ENCODE measurements around the gene CLSTN2.

The CLSTN2 gene

DNA sequence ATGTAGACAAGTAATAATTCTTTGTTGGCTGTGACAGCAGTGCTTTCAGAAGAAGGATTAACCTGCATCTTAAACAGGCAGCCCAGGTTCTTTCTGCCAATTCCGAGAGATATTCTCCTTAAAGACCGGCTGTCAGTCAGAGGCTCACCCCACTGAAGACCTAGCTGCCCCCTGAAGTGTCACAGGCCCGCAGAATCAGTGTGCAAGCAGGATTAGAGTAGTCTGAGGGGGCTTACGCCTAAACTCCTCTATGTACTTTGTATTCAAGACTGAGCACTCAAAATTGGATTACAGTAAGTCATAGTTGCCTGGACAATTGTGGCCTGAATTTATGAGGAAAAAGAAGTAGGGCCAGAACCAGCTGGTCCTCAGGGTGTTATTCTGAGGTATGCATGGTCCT lies 342.9 kb downstream of the CLSTN2 start:
- no peak for DNase-seq (ENCODE audit: low read depth, low spot score)

DNA sequence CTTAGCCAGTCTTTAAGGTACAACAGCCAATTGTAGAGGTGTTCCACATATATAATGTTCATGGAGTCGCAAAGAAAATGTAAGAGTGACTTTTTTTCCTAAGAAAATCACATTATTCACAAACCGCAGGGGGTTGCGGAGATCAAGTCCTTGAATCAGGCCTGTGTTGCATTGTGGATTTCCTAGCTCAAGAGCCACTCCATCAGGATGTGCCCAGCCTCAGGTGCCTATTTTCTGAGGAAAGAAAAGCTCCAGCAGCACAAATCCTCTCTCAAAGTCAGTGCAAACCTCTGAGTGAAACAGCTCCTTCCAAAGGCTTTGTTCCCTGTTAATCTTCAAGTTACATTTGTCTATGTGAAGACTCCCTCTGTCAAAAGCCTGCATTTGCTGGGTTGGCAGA lies 349.4 kb downstream of the CLSTN2 start:
- no peak for DNase-seq (ENCODE audit: low read depth, low spot score)

DNA sequence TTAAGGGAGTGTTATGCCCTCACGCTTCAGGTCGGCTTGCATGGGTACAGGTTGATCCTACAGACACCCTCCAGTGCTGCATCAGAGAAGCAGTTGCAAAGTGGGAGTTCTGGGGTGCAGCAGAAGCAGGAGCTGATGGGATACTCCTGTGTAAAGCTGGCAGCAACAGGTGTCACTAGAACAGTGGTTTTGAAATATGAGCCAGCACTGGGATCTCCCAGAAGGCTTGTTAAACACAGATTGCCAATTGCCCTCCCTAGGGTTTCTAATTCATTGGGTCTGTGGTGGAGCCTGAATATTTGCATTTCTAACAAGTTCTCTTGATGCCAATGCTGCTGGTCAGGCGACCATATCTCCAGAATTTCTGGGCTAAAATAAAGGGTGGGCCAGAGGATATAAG lies 350.4 kb downstream of the CLSTN2 start:
- no peak for DNase-seq (ENCODE audit: low read depth, low spot score)

DNA sequence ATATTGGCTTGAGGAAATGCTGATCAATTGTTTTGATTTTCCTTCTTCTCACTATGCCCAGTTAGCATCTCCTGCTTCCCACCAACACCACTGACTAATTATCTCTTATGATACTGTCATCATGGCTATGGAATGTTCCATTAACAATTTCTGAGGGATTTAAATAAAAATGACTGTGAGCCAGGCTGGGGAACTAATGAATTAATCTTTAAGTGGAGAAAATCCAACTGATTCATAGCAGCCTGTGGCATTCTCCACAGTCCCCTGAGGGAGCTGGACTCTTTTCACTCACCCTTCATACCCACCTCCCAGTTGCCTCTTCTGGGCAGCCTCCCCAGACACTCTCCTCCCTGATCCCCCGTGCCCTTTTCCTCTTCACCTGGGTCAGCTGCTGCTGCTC lies 353.6 kb downstream of the CLSTN2 start:
- no peak for DNase-seq (ENCODE audit: low read depth, low spot score)

DNA sequence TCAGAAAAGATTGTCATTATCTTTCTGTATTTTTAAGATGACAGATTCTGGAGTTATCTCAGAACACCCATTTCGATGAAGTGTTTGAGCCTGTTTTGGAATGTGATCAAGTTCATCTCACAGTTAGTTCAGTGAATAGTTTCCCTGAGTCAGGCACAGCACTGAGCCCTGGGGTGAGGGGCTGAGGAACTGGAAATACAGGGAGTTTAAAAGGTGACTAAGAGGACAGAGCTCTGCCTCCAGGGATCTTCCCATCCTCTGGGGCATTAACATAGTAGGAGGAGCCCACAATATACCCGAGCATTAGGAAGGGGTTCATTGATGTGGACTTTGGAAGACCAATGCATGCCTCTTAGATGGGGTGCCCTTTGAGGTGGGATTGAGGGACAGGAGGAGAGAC lies 355.1 kb downstream of the CLSTN2 start:
- peak; percentile 76 for DNase-seq (ENCODE audit: low read depth, low spot score)

DNA sequence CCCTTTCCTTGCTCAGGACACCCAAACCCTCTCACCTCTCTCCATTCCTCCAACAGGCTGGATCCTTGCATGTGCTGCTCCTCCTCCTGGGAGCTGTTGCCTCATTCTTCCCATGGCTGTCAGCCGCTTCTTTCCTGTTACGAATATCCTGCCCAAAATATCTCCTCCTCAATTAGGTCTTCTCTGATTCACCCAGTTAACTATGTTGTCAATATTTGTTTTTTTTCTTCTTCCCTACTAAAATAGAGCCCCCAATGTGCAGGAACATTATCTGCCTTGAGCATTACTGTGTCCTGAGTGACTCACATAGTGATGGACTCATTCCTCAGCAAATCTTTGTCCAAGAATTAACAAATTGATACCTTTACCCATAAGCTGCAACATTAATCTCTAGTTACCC lies 357.2 kb downstream of the CLSTN2 start:
- DNase-seq (ENCODE audit: low read depth, low spot score) = no peak

DNA sequence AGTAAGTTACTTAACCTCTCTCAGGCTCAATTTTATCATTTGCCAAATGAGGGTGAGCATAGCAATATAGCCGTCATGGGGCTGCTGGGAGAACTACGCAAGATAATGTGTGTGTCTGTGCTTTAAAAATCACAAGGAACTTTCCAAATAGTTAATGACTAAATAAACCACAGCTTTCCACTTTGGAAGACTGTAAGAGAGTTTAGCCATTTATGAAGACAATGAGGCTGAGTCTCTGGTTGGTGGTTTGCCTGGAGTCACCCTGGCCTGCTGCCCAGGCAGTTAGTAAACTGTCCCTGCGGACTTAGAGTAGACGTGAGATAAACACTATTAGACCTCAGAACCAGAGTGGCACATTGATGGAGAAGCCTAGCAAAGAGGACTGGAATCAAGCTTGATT lies 357.7 kb downstream of the CLSTN2 start:
- no peak for DNase-seq (ENCODE audit: low read depth, low spot score)

DNA sequence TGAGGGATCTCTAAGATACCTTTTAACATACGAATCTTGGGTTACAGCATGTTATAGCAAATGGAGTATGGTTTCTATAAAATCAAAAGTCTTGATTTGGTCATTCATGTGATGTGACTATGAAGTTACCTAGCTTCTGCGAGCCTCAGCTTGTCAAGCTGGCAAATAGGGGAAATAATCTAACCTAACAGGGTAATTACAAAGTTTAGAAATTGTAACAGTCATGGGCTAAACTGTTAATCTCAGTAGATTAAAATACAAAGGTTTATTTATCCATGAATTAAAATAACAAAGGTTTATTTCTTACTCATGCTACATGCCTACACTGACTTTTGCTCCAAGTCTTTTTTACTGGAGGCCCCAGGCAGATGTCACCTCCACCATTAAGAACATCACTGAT lies 359.1 kb downstream of the CLSTN2 start:
- no peak for DNase-seq (ENCODE audit: low read depth, low spot score)

DNA sequence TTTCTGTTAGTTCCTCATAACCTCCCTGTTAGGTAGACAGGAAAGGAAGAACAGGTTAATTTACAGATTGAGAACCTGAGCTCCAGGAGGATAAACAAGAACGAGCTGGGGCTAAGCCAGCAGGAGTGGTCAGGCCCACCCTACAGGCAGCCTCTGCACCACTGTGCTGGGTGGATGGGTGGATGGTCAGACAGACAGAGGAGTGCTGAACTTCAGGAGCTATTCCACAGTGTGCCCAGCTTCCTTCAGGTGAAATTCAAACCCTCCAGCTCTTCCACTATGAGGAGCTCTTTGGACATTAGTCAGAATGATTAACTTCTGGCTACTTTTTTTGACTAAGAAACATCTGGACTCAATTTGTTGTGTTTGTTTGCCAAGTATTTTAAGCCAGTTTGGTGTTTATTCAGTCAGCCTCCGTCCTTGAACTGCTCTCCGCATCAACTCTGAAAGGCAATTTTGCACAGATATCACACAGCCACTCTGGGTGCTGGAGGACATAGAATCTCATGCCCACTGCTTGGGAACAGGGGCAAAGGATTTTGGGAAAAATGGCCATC lies 361.9 kb downstream of the CLSTN2 start:
- no peak for DNase-seq (ENCODE audit: low read depth, low spot score)

DNA sequence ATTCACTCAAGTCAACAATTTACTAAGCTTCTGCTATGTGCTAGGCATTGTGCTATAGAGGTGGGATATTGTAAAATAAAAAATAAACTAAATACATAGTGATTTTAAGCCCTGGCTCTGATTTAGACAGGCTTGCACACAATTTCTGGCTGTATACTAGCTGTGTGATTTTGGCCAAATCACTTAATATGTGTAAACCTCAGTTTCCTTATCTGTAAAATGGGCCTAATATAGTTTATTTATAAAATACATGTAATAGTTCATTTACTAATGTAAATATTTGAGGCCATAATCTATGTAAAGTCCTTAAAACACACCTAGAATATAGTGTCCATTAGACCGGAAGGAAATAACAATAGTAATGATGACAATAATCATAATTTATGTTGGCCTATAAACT lies 363.1 kb downstream of the CLSTN2 start:
- no peak for DNase-seq (ENCODE audit: low read depth, low spot score)

DNA sequence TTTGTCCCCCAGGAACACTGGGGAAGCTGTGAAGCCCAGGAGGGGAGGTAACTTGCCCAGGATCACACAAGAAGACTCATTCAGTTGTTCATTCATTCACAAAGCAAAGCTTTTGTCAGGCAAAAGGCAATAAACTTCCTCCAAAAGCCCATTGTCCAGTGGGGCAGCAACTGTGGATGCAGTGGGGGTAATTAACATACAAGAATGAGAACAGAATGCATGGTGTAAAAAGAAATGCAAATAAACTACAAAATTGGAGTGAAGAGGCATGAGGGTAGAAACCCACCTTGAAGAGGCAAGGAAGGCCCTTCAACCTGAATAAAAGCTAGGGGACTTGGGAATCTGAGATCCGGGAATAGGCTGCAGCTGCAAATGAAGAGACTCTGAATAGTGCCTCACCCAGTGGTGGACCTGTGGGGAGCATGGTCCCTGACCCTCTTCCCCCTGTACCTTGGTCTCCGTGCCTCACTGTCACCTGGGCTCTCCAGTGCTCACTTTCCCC lies 363.6 kb downstream of the CLSTN2 start:
- DNase-seq (ENCODE audit: low read depth, low spot score) = peak; percentile 23

DNA sequence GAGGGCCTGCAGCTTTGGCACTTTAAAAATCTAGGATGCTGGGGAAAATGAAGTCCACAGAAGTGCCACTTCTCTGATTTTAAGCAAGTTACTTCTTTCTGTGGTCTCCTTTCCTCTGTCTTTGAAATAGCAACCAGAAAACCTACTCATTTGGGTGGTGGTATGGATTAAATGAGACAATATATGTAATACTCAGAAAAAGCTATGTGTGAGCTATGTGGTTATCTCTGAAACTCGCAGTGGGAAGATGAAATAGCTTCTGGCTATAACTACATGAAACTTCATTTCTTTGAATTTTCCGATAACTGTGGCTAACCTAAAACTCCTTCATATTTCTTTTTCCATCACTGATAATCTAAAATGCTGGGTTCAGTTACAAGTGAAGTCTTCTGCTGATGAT lies 368.9 kb downstream of the CLSTN2 start:
- no peak for DNase-seq (ENCODE audit: low read depth, low spot score)

DNA sequence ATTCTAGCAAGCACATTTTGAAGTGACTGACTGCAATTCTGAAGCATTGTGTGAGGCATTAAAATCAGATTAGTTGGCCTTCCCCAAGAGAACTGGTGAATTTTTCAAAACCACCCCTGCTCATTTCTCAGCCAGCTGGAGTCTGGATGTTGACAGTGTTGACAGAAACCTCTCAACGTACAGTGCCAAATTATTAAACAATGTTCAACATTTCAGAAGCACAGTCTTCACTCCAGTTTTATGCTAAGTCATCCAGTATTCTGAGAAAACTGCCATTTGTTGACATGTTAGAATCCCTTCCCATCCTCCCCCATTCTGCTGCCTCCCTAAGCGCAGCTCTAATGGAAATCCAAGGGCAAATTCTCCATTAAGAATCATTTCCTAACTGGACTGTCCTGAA lies 373.6 kb downstream of the CLSTN2 start:
- DNase-seq (ENCODE audit: low read depth, low spot score) = no peak

DNA sequence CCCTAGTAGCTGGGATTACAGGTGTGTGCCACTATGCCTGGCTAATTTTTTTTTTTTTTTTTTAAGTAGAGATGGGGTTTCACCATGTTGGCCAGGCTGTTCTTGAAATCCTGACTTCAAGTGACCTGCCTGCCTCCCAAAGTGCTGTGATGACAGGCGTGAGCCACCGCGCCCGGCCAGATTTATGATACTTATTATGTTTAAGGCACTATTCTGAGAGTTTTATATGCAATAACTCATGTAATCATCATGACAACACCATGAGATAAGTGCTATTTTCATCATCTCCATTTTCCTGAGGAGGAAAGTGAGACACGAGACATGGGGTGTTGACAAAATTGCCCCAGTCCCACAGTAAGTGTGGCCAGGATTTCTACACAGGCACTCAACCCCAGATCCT lies 376.4 kb downstream of the CLSTN2 start:
- no peak for DNase-seq (ENCODE audit: low read depth, low spot score)

DNA sequence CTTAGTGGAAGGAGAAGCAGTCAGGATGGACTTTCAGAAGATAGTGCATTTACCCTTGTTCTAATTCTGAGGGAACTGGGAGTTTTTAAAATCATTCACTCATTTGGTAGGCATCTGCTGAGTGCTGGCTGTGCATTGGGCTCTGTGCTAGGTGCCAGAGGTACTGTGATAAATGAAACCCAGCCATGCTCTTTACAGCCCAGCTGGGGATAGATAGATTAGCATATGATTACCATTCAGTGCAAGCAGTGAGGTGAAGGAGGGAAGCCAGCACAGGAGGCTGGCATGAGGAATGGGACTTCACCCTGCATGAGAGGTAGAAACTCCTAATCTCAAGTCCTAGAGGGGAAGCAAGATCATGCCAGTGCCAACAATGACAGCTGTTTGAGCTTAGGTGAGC lies 381.0 kb downstream of the CLSTN2 start:
- no peak for DNase-seq (ENCODE audit: low read depth, low spot score)

DNA sequence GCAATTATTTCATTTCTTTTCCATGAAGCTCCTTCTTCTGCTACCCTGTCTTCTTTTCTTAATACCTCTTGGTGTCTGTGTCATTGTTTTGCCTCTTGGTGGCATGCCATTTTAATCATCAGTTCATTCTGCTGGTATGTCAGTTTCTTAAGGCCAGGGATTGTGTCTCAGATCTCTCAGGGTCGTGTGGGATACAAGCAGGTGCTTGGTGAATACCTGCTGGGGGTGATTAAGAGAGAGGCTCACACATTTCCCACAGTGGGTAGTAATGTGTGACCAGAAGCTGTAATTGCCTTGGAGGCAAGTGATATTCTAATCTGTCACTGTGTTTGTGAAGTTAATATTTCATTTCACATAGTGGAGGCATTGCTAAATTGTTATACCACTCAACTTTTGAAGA lies 381.5 kb downstream of the CLSTN2 start:
- no peak for DNase-seq (ENCODE audit: low read depth, low spot score)

DNA sequence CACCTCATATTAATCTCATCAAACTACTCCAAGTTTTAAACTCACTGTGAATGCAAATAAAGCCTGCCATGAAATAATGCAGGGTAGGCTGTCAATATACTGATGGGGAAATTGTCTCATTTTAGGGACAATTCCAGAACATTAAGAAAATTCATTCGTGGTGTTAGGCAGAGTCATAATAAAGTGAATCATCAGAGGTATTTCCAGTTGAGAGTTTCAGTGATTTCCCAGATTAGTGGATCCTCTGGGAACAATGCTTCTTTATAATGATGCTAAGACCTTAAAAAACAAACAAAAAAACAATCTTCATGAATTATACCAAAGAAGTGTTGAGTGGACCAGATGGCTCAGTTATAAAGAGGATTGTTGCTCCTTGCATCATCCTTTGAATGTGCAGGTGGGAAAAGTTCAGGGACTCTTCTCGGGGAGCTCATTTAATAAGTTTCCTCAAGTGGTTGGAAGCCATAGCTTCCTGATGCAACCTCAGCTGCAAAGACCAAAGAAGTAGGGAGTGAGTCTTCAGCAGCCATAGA lies 381.9 kb downstream of the CLSTN2 start:
- DNase-seq (ENCODE audit: low read depth, low spot score) = no peak

DNA sequence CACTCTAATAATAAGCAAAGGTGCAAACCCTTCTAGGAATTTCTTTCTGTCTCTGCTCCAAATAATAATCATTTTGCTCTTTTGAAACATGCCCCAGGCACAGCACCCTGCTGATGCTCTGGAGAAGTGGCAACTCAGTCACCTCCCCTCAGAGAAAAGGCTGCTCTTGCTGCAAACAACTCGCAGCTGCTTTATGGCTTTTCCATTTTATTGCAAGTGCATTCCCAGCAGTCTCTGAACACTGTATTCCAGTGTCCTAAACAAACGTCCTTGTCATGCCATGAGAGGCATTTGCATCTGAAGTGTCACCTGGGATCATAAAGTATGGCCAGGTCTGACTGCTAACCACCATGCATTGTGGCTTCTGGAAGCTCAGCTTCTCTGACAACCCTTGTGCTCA lies 384.8 kb downstream of the CLSTN2 start:
- DNase-seq (ENCODE audit: low read depth, low spot score) = peak; percentile 6

DNA sequence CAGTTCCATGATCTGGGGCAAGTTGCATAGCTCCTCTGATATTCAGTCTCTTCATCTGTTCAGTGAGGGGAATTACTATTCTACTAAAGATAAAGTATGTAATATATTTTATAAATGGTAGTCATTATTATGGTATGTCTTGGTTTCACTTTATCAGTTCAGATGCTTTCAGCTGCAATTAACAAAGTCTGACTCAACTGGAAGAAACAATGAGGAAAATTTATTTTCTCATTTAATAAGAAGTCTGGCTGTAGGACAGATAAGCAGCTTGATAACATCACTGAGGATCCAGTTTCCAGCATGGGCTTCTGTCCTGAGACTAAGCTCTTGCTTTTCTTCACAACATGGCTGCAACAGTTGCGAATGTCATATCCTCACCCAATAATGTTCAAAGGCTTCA lies 388.6 kb downstream of the CLSTN2 start:
- no peak for DNase-seq (ENCODE audit: low read depth, low spot score)

DNA sequence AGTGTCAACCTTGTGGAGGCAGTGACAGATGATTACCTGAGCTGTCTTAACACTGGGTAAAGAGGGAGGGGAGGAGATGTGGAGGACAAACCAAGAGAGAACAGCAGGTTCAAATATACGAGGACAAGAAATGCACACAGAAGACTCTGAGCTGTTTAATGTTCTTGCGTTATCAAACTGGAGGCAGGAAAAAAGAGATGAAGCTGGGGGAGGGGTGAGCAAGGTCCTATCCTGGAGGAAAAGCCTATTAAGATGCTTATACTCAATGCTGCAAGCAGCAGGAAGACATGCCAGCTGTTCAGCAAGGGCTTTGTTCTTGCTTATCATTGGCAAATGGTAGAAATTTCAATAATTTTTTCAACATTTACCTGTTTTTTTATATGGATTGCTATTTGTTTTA lies 397.1 kb downstream of the CLSTN2 start:
- DNase-seq (ENCODE audit: low read depth, low spot score) = no peak

DNA sequence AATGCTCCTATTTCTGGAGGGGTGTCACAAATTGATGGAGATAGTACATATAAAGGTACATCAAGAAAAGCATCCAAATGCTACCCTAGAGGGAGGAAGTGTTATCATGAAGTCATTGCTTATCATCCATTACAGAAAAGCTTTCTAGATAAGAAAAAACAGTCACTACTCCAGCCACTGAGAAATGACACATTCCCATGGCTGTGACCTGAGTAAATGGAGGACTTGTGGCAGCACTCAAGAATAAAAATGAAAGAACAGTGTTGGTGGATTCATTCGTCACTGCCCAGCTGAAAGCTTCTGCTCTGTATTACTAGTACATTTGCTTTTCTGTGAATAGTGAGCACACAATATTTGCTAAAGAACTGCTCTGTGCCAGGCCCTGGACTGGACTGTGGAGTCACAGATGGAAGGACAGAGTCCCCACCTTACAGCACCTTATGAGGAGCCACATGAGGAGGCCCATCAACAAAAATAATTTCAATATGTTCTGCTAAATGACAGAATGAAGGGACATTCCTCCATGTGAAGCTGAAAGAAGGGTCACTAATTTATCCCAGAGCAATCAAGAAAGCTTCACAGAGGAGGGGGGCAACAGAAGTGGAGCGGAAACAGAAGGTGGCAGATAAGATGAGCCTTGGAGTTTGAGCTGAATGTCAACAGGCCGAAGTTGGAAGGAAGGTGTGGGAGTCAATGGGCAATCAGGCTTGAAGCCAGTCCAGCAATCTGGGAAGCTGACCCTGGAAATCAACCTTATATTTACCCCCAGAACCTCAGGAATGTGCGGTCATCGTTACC lies 399.3 kb downstream of the CLSTN2 start:
- DNase-seq (ENCODE audit: low read depth, low spot score) = no peak

DNA sequence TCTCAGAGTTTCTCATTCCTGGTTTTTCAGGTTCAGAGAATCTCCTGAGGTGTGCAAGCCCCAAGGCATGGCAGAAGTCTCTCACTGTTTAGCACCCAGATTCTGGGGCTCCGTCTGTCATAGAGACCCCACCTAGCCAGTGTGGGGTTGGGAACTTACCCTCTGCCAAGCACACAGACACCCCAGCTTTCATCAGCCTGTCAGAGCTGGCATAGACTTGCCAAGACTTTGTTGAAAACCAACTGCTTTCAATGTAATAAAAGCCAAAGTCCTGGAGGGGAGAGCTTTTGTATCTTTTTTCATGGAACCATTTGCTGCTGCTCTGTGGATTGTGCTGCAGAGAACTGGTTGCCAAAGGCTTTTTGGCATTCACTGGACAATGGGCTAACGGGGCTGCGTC lies 401.5 kb downstream of the CLSTN2 start:
- DNase-seq (ENCODE audit: low read depth, low spot score) = no peak

DNA sequence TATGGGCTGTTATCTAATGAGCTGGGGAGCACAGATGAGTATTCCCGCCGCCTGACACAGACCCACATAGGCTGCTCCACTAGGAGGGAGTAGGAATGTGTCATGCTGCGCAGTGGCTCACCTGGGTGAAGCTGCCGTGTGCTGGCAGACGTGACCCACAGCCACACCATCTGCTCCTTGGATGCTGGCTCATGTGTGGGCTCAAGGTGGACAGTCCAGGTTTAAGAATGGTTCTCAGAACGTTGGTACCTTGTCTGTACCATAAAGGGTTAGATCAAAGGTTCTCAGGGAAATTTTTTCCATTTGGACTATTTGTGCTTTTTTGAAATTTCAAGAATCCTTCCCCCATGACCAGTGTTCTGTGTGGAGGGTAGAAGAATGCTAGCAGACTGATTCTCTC lies 403.9 kb downstream of the CLSTN2 start:
- no peak for DNase-seq (ENCODE audit: low read depth, low spot score)

Data from ELF-1 (cell line).